Mucosa of gallbladder (tissue), 1 donor: ENCODE results near the gene KIF17. TPM values are rescaled to one million over a fixed set of nuclear protein-coding genes. Genes with fewer than 3 reads are reported as not detected.

Experiments used
- DNase-seq: peaks from one replicate; pipeline ENCODE4 v3.0.0-alpha.2; 2020; ENCODE audit warnings: low spot score
- total RNA-seq: library from RNA; stranded (reverse); gene quantifications from one replicate; pipeline ENCODE4 v1.2.1, GENCODE V29; 2021
- donor health status: DM: no; HTN: no; CAD: no.

The KIF17 gene
- total RNA-seq, 1 donor from 2014 or later = 4.7 TPM

DNA sequence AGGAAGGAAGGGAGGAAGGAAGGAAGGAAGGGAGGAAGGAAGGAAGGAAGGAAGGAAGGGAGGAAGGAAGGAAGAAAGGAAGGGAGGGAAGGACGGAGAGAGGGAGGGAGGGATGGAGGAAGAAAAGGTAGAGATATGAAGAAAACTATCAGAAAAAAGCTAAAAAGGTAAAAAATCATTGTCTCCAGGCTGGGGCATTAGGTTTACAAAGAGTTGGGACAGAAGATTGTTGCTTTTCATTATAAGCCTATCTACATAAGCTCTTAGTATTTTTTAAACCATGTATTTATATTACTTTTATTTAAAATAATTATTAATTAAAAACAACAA is 91.7 kb downstream of the KIF17 start:
- DNase-seq = no peak

DNA sequence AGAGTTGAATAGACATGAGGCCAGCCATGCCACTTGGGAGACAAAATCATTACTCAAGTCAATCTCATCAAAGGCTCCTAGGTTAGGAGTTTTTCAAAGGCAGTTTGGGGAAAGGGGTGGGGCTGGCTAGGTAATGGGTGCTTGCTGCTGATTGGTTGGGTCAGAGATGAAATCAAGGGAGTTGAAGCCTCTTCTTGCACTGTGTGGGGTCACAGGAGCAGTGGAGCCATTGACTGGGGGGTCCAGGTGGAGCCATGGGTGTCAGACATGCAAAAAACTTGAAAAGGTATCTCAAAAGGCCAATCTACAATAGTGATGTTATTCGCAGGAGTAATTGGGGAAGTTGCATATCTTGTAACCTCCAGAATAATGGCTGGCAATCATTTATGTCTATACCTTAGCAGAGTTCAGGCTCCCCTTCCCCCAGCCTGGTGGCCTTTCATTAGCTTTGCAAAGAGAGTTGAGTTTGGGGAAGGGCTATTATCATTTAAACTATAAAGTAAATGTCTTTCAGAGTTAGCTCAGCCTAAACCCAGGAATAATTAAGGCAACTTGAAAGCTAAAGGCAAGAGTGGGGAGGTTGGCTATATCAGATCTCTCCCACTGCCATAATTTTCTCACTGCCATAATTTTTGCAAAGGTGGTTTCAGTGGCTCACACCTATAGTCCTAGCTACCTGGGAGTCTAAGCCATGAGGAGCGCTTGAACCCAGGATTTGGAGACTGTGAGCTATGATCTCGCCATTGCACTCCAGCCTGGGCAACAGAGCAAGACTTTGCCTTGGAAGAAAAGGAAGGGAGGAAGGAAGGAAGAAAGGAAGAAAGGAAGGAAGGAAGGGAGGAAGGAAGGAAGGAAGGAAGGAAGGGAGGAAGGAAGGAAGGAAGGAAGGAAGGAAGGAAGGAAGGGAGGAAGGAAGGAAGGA is 92.4 kb downstream of the KIF17 start:
- DNase-seq = no peak

DNA sequence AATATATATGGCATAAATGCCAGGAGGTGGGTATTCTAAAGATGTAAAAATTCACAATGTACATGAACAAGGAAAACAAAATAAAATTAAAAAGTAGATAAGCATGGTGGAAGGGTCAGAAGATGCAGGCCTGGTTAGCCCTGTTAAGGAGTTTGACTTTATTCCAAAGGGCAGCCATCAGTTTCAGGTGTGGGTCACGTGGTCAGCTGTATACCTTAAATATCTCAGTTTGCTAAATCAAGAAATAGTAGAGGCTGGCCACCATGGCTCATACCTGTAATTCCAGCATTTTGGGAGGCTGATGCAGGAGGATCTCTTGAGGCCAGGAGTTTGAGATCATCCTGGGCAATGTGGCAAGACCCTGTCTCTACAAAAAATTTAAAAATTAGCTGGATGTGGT is 93.1 kb downstream of the KIF17 start:
- no peak for DNase-seq

DNA sequence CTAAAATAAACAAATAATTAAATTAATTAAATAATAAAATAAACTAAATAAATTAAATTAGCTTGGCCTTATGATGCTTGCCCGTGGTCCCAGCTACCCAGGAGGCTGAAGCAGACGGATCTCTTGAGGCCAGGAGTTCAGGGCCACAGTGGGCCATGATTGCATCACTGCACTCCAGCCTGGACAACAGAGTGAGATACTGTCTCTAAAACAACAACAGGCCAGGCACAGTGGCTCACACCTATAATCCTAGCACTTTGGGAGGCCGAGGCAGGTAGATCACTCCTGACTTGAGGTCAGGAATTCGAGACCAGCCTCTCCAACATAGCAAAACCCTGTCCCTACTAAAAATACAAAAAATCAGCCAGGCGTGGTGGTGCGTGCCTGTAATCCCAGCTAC is 96.8 kb downstream of the KIF17 start:
- no peak for DNase-seq

DNA sequence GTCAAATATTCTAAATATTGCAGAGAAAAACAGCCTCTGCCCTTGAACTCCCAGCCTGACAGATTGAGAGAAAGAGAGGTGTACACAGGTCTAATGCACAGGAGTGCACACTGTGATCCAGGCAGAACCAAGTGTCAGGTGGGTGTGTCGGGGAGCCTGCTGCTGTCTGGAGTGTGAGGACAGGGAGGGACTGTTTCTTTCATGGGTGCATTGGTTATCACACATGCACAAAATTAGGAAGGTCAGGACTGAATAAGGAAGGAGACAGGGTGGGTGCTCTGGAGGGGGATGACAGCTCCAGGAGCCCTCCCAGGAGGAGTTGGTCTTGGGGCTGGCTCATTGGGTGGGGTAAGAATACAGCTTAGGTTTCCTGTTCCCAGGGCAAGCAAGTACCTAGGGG is 97.8 kb downstream of the KIF17 start:
- no peak for DNase-seq

DNA sequence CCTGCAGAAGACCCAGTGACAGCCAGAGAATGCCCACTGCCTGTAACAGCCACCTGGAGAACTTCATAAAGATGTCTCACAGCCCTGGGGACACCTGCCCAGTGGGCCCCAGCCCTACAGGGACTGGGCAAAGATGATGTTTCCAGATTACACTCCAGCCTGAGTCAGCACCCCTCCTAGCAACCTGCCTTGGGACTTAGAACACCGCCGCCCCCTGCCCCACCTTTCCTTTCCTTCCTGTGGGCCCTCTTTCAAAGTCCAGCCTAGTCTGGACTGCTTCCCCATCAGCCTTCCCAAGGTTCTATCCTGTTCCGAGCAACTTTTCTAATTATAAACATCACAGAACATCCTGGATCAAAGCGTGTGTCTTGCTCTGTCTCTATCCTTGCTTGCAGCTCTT is 99.3 kb downstream of the KIF17 start:
- no peak for DNase-seq

DNA sequence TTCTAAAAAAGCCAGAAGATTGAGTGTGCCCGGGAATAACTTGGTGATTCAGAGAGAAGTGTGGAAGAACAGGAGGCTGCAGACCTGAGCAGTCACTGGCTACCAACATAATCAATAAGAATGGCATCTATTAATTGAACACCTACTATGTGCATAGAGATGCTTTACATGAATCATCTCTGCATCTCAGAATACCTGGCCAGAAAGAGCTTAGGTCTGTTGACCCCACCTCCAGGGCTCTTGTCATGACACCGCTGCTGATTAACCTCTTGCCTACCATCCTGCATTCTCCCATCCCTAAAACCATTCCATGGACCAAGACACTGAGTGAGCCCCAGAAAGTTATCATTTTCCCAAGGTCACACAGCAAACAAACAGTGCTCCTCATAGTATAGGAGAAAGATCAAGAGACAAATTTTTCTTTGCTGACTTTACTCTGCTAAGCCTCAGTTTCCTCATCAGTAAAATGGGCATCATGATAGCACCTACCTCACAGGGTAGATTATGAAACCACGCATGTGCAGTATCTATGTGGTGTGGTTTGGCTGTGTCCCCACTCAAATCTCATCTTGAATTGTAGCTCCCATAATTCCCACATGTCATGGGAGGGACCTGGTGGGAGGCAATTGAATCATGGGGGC is 100.8 kb downstream of the KIF17 start:
- no peak for DNase-seq

DNA sequence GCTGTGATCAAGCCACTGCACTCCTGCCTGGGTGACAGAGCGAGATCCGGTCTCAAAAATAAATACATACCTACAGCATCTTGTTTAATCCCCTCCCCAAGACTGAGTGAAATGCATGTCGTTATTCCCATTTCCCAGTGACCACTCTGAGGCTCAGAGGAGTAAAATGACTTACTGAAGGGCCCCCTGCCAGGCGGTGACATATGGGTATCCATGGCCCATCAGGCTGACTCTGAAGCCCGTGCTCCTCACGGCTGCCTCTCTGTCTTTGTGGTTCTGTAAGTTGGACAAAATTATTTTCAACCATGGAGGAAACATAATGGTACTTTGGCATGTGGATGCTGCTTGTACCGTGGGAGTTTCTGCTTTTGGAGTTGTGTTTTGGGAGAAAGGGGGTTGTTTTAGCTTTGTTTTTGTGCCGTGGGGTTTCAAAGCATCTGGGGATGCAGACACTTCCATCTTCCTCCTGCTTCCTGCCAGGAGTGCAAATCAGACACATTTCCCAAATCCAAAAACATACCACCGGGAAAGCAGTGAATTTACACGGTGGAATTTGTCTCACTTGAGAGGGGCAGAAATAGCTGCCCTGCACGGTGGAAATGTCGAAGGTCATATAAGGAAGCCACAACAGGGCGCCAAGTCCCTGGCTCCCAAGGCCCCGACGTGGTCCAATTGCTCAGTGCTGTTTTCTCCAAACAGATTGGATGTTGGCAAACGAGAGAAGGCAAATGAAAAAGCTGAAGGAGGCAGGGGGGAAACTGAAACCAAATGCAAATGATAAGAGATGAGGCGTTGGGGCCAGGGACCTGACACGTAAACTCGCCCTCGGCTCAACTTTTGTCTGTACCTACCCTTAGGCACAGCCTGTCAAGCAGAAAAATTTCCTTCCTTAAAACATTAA is 101.6 kb downstream of the KIF17 start:
- no peak for DNase-seq

DNA sequence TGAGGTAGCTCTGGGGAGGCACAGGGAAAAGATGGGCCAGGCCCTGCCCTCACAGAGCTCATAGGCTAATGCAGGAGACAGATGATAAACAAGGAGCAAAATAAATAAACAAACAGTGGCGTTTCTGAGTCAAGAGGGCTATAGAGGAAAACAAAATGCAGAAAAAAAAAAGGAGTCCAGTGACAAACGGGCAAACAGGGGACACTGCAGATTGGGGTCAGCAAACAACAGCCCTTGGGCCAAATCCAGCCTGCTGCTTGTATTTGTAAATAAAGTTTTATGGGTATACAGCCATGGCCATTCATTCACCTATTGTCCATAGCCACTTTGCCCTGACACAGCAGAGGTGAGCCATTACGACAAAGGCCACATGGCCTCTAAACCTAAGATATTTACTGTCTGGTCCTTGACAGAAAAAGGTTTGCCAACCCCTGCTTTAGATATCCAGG is 103.7 kb downstream of the KIF17 start:
- DNase-seq = no peak

Other genes with a start within 250 kb of the KIF17 start
- 140 TPM for gene CAMK2N1, start 231.8 kb downstream of the KIF17 start, total RNA-seq
- gene MUL1, start 209.9 kb downstream of the KIF17 start, total RNA-seq = 36.6 TPM
- gene FAM43B, start 165.4 kb downstream of the KIF17 start, total RNA-seq = 0.52 TPM
- gene CDA, start 128.9 kb downstream of the KIF17 start, total RNA-seq = 1.6 TPM
- gene PINK1, start 84.5 kb downstream of the KIF17 start, total RNA-seq = 72.9 TPM
- gene DDOST, start 56.6 kb downstream of the KIF17 start, total RNA-seq = 200 TPM
- gene SH2D5, start 14.7 kb upstream of the KIF17 start, total RNA-seq = 0.23 TPM
- 240 TPM for gene HP1BP3, start 69.3 kb upstream of the KIF17 start, total RNA-seq